GM21526 (cell line): Measurements from ENCODE around the gene DKK1.
A peak's percentile ranks its signal among the peaks of the same experiment; 100 is the strongest.

Experiments used
- ATAC-seq: cut with Tn5 transposase; IDR thresholded peaks from one replicate; pipeline ENCODE4 v1.9.1; 2021; ENCODE audit warnings: moderate library complexity; ENCODE audit not compliant: unreplicated experiment, low FRiP score

DKK1 gene, protein sequence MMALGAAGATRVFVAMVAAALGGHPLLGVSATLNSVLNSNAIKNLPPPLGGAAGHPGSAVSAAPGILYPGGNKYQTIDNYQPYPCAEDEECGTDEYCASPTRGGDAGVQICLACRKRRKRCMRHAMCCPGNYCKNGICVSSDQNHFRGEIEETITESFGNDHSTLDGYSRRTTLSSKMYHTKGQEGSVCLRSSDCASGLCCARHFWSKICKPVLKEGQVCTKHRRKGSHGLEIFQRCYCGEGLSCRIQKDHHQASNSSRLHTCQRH

DNA sequence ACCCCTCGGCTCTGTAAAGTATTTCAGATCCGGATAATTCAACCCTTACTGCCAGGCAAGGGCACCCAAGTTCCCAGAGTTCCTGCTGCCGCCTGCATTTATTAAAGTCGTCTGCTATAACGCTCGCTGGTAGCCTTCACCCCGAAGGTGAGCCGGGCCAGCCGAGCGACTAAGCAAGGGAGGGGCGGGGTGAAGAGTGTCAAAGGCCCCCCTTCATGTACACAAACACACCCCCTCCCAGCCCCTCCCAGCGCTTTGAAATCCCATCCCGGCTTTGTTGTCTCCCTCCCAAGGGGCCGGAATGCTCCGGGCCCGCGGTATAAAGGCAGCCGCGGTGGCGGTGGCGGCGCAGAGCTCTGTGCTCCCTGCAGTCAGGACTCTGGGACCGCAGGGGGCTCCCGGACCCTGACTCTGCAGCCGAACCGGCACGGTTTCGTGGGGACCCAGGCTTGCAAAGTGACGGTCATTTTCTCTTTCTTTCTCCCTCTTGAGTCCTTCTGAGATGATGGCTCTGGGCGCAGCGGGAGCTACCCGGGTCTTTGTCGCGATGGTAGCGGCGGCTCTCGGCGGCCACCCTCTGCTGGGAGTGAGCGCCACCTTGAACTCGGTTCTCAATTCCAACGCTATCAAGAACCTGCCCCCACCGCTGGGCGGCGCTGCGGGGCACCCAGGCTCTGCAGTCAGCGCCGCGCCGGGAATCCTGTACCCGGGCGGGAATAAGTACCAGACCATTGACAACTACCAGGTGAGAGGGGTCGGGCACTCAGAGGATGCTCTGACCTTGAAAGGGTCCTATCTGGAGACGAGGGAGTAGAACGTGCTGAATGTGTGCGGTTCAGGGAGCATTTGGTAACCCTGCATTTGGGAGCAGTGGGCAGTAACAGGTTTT lies at the start of gene DKK1:
Gene DKK1 (plus strand): TSS at position 349 of the 889 bp plus-strand sequence. CDS start 154 bp downstream, at position 503.
- peak; percentile 69 for ATAC-seq

DNA sequence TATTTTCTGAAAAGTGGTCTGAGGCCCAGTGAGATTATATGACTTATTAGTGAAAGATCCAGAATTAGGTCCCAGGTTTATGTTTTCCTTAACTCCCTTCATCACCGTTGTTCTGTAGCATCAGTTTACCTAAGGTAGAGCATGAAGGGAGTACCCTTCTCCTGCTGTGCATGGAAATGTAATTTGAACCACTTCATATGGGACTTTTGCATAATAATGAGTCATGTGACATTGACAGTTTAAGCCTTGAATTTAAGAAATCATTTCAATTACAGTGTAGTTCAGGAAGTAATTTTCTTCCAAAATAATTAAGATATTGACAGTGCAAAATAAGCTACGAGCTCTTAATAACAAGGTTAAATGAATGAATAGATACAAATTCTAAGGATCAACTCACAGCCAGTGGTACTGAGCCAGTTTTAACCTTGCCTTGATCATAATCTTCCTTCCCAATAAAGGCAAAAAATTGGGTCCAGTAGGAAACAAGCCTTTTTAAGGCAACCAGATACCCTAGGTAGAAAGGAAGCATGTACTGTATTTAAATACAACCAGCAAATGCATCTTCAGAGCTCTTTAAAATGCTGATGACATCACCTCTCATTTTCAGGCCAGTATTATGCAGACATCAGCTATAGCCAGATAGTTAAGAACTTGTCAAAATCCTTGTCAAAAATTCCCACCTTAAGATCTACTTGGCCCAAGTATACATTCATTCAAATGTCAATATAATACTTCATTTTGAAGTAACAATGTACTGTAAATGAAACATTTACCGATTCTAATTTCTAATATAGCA lies 48.8 kb upstream of the DKK1 start:
- ATAC-seq: no peak

DNA sequence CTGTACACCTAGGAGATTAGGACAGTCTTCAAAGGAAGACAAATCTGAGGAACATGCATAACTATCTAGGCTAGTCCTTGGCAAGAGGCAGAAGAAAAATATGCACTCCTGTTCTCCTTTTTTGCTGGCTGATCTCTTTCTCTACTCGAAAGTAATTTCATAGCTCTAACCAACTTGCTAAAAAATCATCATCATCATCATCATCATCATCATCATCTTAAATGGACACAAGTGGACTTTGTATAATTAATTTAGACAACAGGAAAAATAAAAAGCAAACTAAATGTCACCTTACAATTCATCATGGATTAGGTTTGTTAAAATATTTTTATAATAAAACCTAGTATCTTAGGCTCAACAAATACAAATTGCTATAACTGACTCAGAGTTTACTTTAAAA lies 47.2 kb upstream of the DKK1 start:
- no peak for ATAC-seq

DNA sequence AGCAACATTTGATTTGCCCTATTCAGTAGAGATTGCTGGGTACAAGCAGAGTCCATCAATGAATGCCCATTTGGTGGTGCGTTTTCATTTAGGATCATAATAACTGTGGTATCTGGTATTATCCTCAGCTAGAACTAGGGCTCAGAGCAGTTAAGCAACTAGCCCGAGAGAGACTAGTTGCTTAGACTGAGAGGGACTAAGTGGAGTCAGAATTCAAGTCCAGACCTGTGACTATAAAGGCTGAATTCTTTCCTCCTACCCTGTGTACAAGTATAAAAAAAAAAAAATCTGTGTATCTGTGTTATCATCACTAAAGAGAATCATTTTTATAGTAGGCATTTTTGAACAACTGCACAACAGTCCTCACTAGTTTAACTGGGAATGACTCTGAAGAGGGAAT lies 45.3 kb upstream of the DKK1 start:
- ATAC-seq: no peak

DNA sequence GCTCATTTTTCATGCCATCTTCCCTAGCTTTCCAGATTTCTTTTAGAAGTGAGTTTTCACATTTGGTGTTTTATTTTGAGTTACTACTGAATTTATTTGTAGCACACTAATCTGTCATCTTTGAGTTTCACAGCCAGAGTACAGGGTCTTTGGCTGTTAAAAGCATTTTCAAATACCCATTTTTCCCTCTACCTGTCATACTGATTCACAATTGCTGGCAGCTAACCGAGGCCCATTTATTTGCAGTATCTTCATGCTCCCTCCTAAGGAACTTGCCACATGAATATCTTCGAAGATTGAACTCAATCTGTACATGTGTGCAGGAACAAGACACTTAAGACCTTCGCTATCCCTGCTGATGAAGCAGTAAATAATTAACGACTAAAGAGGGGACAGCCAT lies 44.8 kb upstream of the DKK1 start:
- no peak for ATAC-seq

DNA sequence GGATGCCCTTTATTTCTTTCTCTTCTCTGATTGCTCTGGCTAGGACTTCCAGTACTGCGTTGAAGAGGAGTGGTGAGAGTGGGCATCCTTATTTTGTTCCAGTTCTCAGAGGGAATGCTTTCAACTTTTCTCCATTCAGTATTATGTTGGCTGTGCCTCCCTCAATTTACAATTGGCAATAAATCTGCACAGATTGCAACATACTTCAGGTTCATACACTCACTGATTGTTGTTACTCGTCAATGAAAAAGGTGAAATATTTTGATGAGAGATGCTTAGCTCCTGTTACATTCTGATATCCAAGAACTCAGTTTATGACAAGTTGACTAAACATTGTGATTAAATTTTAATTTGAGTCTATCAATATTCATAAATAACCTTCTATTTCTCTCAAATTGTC lies 37.9 kb upstream of the DKK1 start:
- ATAC-seq: no peak

DNA sequence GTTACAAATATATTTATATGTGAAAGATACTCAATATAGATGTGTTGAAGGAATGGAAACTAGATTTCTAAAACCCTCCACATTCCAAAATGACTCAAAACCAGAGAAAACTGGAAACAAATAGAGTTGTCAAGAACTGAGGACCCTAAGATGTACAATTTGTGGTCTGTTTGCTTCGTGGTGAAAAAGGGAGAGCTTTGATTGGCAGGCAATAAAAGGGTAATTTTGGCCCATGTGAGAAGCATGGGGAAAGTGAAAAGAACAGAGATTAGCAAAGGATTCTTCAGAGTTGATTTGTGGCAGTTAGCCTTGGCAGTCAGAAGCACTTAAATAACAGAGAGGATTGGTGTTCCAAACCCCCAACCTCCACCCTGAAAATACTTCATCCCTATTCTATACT lies 37.1 kb upstream of the DKK1 start:
- no peak for ATAC-seq

DNA sequence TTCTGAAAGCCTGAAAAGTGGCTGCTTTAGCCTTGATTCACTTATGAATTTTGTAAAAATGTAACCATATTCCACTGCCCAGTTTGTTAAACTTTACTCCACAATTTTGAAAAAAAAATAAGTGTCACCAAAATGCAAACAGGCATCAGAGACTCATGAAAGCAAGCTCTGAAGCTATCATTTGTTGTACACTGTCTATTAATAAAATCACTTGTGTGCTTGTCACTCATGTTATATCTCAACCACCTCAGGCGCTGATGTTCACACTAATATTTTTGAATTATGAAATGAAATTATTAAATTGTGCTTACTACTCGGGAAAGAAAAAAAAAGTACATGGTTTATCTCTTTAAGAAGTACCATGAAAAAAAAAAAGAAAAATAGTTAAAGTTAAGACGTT lies 34.5 kb upstream of the DKK1 start:
- ATAC-seq: no peak

DNA sequence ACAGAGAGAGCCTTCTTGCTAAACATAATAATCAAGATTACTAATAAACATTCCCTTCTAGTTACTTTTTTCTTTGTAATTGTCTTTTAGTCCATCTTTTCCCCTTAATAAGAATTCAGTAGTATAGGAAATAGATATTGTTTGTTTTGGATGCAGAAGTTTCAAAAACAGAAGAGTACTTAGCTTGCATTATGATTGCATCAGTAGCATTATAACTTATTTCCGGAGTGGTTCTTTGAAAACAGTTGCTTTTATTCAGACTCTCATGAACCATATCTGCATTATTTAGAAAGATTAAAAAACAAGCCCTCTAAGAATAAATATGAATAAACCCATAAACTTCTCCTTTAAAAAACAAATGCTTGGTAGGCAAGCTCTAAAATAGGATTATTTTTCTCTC lies 34.0 kb upstream of the DKK1 start:
- ATAC-seq: no peak

DNA sequence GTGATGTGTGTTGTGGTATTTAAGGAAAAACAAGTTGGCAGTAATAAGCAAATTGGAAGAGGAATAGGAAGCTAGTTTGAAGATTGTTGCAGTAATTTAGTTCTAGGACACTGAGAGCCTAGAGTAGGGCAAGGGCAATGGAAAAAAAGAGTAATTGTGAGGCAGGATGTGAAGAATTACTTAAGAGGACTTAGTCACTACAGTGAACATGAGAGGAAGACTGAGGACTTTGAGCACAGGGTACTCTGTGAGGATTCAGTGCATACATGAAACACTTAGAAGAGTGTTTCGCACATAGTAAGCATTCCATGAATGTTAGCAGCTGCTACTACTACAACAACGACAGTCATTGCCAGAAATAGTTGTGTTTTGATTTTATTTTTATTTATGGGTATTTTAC lies 30.9 kb upstream of the DKK1 start:
- no peak for ATAC-seq

DNA sequence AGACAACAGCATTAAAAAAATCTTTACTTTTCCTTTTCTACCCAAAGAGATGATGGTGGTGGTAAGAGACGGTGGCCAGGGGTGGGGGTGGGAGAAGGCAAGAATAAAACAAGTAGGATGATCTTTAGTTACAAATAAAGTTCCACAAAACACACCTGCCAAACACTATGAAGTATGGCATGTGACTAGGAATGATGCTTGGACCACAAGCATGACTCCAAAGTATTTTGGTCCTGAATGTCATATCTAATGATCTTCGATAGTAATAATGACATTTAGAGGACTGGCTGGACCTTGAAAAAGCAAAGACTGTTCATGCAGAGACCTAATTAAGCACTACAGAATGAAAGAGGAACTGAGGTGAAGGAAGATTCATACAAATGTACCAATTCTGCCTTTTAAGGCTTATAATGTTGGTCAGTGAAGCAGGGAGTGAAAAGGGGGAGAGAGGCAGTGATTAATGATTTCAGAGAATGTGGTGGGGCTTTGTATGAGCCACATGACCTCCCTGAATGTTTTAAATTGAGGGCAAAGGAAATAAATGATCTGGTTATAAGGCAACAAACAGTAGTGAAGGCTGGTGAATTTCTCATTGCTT lies 29.6 kb upstream of the DKK1 start:
- ATAC-seq: no peak

DNA sequence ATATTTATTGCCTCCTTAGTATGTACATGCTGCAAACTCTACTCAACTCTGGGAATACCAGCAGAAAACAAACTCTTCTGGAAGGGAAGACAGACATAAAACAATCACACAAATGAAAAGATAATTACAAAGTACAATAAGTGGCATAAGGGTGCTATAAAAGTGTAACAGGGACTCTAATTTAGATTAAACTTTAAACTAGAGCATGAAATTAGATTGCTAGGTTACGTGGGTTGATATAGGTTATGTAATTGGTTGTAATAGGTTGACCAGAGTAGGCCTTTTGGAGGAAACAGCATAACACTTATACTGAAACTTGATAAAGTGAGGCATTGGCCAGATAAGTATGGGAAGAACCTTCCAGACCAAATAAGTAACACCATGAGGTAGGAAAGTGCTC lies 26.2 kb upstream of the DKK1 start:
- no peak for ATAC-seq

DNA sequence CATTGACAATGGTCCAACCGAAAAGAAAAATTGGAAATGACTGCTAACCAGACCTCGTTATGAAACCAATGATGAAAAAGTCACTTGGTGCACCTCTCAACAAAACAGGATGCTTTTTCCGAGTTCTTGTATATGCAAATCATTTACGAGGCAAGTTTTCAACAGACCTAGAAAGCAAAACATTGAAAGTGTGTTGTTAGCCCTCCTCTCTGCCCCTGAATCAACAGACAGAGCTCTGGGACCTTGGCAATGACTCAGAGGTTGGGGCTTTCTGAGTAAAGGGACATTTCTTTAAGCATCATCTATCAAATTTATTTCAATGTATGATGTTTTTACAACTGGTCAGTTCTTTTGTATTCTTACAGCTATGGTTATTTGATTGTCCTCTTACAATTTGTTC lies 16.3 kb upstream of the DKK1 start:
- no peak for ATAC-seq

DNA sequence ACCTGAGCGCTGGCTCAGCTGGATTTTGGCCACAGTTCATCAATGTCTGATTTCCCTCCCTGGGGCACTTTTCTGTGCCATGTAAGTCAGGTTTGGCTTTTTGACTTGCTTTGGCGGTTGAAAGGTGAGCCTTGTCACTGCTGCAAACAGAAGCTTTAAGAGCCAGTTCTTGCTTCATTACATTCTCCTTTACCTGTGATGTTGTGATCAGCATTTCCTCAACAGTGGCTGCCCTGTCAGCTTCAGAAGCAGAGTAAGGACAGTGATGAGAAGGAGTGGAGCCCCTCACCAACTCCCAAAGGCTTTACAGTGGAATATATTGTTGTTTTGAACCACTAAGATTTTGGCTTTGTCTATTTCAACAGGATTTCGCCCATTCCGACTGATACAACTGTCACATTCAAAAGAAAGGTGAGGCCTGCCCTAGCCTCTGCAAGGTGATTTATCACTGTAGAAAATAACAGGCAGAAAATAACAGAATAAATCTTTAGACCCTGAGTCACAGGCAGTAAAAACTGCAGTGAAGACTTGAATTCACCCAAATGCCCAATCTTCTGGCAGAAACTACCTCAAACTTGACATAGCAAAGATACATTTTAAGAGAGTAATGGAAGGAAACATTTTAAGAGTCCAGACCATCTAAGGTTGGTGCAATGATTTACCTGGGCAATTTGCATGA lies 13.3 kb upstream of the DKK1 start:
- no peak for ATAC-seq

DNA sequence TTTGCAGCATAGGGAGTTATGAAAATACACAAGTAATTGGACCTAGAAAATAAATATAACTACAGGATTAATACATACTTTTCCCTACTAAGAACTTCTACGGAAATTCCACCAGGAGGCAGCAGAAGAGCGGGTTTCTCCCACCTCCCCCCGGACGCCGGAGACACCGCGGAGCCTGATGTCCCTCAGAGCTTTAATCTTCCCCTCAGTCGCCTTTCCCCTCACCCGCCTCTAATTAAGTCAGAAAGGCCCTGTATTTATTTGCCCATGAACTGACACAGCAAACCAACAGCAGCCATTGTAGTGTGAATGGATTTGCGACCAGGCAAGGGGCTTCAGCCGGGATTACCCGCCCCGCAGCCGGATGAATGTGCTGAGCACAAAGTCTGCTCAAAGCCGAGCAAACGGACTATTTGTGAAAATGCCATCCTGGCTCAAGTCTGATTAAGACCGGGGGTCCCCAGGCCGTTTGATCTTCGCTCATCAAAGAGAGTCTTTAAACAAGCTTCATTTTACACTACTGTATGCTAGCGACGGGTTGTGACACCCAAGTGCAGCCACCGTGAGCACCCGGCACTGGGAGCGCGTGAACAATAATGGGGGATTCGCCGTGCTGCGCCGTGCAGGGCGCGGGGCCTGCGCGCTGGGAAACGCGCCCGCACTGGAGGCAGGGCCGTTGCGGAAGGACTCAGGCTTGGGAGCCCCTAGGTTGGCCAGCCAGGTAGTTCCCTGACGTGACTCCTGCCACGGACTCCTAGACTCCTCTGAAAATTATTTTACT lies 5.6 kb upstream of the DKK1 start:
- peak; percentile 76 for ATAC-seq

DNA sequence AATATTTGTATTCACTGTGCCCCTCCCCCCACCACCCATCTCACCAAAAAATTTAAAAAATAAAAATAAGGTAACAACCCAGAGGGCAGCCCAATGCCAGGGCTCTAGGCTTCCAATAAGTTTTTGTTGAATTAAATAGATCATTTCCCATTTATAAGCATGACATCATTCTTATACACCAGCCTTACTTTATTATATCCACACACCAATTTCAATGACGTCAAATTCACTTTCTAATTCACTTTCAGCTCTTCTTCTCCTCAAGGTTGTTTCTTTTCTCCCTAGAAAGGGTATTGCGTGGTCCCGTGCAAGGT lies 1.2 kb upstream of the DKK1 start:
- no peak for ATAC-seq

DNA sequence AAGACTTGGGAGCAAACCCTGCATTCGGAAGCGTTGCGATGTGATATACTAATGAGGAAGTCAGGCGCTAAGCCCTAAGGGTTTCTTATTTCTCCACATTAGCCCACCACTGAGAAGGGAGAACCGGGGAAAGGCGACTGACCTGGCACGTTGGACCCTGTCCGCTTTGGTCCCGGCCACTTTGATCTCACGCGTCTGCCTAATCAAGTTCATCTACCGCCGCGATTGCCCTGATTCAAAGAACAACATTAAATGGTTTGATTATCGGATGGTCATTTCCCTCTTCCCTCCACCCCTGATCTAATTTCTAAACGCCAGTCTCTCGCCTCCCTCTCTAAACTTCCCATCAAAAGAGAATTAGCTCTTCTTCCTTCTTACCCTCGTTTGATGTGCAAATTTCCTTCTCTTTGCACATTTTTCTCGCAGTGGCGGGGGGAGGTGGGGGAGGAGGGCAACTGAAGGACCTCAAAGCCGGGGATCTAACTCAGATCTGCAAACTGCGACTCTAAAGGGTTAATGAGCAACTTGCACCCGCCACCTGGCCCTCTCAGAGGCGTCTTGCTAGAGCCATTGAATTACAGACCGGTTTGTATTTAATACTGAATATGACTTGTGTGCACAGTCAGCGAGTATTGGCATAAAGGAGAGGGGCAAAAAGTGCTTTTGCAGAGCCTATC lies 687 bp upstream of the DKK1 start:
- ATAC-seq: no peak

DNA sequence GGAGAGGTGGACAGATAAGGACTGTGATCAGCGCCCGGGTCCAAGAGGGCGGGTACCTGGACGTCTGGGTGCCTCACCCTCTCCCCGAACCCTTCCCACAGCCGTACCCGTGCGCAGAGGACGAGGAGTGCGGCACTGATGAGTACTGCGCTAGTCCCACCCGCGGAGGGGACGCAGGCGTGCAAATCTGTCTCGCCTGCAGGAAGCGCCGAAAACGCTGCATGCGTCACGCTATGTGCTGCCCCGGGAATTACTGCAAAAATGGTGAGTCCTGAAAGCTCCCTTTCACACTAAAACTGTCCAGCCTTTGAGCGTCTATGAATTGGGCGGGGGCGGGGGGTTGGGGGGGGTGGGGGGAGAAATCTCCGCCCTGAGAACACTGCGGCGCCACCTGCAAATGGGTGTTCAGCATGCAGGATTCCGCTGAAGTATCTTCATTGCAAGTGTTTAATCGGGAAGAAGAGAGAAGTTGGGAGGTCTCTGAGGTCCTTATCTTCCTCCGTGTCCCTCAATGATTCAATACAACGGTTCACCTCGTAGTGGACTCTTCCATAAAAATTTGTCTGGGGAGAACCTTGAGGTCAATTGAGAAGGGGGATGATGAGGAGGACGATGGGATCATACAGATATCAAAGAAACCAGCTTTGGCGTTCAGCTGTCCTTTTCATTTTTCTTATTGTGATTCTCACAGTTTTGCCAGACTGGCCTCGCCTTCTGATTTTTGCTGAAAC lies 906 bp downstream of the DKK1 start:
- no peak for ATAC-seq

DNA sequence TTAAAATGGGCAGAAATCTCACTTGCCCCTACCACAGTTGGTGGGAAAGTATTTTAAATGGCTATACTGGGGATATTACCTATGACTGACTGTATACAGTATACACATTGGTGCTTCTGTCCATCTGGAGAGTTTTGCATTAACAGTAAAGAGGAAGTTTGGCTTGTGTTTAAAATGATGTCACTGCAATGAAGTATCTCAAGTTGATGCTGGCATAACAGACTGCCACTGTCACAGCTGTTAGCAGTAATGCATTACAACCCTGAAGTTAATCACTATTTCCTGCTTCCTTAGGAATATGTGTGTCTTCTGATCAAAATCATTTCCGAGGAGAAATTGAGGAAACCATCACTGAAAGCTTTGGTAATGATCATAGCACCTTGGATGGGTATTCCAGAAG lies 1.9 kb downstream of the DKK1 start:
- ATAC-seq: no peak
